GM12878 (cell line): ENCODE measurements around the gene REV1. TPM values are rescaled to one million over a fixed set of nuclear protein-coding genes. Genes with fewer than 3 reads are reported as not detected.

Experiments used
- ATAC-seq: fragments of 200-7000 bp; cut with Tn5 transposase; 3 replicates; pipeline ENCODE4 v1.9.1; 2020; ENCODE audit warnings: mild to moderate bottlenecking, moderate library complexity
- BruUV-seq: library from RNA; stranded (reverse); fragments of 400-500 nt; replicated peaks from 2 replicates; lab custom pipeline; 2021; lab: Mats Ljungman, UMichigan
- CTCF ChIA-PET: fragments of 300-600 bp; sonication (Branson Sonifier 250); formaldehyde crosslinking; extraction: SDS; loops from one replicate; lab custom pipeline; 2021; ENCODE audit warnings: inconsistent platforms; lab: Yijun Ruan, JAX
- POLR2A ChIA-PET: fragments of 350-600 bp; formaldehyde crosslinking; extraction: SDS; loops from one replicate; lab custom pipeline; 2021; ENCODE audit warnings: inconsistent platforms; lab: Charles Lee
- RAD21 ChIA-PET: fragments of 300-600 bp; sonication (Branson Sonifier 250); formaldehyde crosslinking; loops from one replicate; lab custom pipeline; 2023; ENCODE audit warnings: antibody characterized with exemption; ENCODE audit not compliant: unreplicated experiment; lab: Charles Lee
- SMC1A ChIA-PET: fragments of 300-600 bp; sonication (Branson Sonifier 250); formaldehyde crosslinking; loops from one replicate; lab custom pipeline; 2023; ENCODE audit not compliant: unreplicated experiment, uncharacterized antibody; lab: Charles Lee
- DNase-seq: peaks from one replicate; pipeline ENCODE4 v3.0.0-alpha.2; 2011; ENCODE audit warnings: low read depth, low spot score
- FAIRE-seq: peaks from 3 replicates; lab custom pipeline; 2011; peaks lifted over from hg19 to GRCh38; lab: Jason Lieb, UNC
- H2AFZ ChIP-seq: 2 replicates; pipeline ENCODE4 v1.6.0; 2011; ENCODE audit warnings: low read depth, low read length, control low read depth; ENCODE audit not compliant: control insufficient read depth
- H3K27ac ChIP-seq: 2 replicates; pipeline ENCODE4 v1.5.1; 2011; ENCODE audit warnings: control low read depth; ENCODE audit not compliant: control insufficient read depth, insufficient read depth
- H3K27me3 ChIP-seq, 2 experiments: replicated peaks in 1 of 2; 2 replicates each; pipeline versions ENCODE4 v1.6.0 to v1.6.1; 2011; ENCODE audit warnings: low read length in 1 of 2; ENCODE audit not compliant: control insufficient read depth in 2 of 2, insufficient read depth in 2 of 2
- H3K36me3 ChIP-seq, 2 experiments: 2 replicates each; pipeline ENCODE4 v1.5.1; 2011; ENCODE audit warnings: low read length in 1 of 2; ENCODE audit not compliant: control insufficient read depth in 2 of 2, insufficient read depth in 2 of 2
- H3K4me1 ChIP-seq: 2 replicates; pipeline ENCODE4 v1.6.1; 2011; ENCODE audit warnings: mild to moderate bottlenecking, low read length, moderate library complexity, mixed read lengths; ENCODE audit not compliant: control insufficient read depth, insufficient read depth
- H3K4me2 ChIP-seq: 2 replicates; pipeline ENCODE4 v1.6.0; 2011; ENCODE audit warnings: control low read depth; ENCODE audit not compliant: control insufficient read depth, insufficient read depth
- H3K4me3 ChIP-seq: fragments of 200-600 bp; sonication (generic); 2 replicates; pipeline ENCODE4 v1.5.1; 2016
- H3K79me2 ChIP-seq: 2 replicates; pipeline ENCODE4 v1.6.0; 2011; ENCODE audit warnings: low read length; ENCODE audit not compliant: control insufficient read depth, insufficient read depth
- H3K9ac ChIP-seq: 2 replicates; pipeline ENCODE4 v1.8.0; 2011; ENCODE audit warnings: low read length, control low read depth, mixed read lengths; ENCODE audit not compliant: control insufficient read depth, insufficient read depth
- H3K9me3 ChIP-seq: replicated peaks from 3 replicates; pipeline ENCODE4 v1.5.1; 2011; ENCODE audit warnings: mild to moderate bottlenecking, low read length; ENCODE audit not compliant: control insufficient read depth, insufficient read depth
- H4K20me1 ChIP-seq: 2 replicates; pipeline ENCODE4 v1.6.0; 2011; ENCODE audit not compliant: control insufficient read depth, insufficient read depth
- CHD2 ChIP-seq: IDR thresholded peaks from 2 replicates; pipeline ENCODE4 v1.6.1; 2011; ENCODE audit warnings: low read depth, low read length, improper control_type of control experiment, borderline replicate concordance
- CHD4 ChIP-seq: fragments of 200-600 bp; sonication (generic); IDR thresholded peaks from 2 replicates; pipeline ENCODE4 v1.6.1; 2016; ENCODE audit warnings: mild to moderate bottlenecking
- E4F1 ChIP-seq: fragments of 450-650 bp; IDR thresholded peaks from 2 replicates; pipeline ENCODE4 v1.6.1; 2018; ENCODE audit warnings: borderline replicate concordance, mild to moderate bottlenecking; ENCODE audit not compliant: partially characterized antibody
- SIX5 ChIP-seq: IDR thresholded peaks from 2 replicates; pipeline ENCODE4 v1.6.1; 2011; ENCODE audit warnings: mild to moderate bottlenecking, low read depth, low read length, moderate library complexity; ENCODE audit not compliant: severe bottlenecking
- WGBS: methylation state at CpG from one replicate; pipeline ENCODE4 v1.1.6; 2016; ENCODE audit warnings: low lambda C conversion rate; ENCODE audit not compliant: insufficient replicate concordance, insufficient coverage; ENCODE audit errors: missing lambda C conversion rate; 5-methylcytosine and 5-hydroxymethylcytosine counted together
- in situ Hi-C: fragments of 300-500 bp; cut with MboI; formaldehyde crosslinking; loops from 9 replicates; pipeline ENCODE4 v1.14.3; 2018; ENCODE audit warnings: mixed read lengths
- intact Hi-C: fragments of 100-400 bp; cut with micrococcal nuclease; formaldehyde crosslinking; loops from one replicate; pipeline ENCODE4 v1.14.2; 2022; ENCODE audit not compliant: unreplicated experiment
- polyA plus RNA-seq, 11 experiments: library from polyadenylated mRNA; depleted of rRNA in 4 of 11; unstranded in 6 of 11; stranded (reverse) in 5 of 11; fragments of >200 nt; fragmentation: Nextera tagmentation in 4 of 11; fragmentation: Illumina TruSeq in 1 of 11; extraction: Ambion mirVana in 4 of 11; extraction: Trizol in 1 of 11; gene quantifications; 1 replicate in 1 of 11; 2 replicates in 10 of 11; pipeline versions ENCODE4 v1.2.1 to v1.2.3, GENCODE V29; 2011 to 2016; ENCODE audit warnings: inconsistent platforms in 2 of 11, missing spikeins in 2 of 11, low read depth in 1 of 11
- total RNA-seq, 4 experiments: library from RNA; depleted of rRNA in 3 of 4; stranded (reverse); fragments of >200 nt in 3 of 4; fragmentation: Illumina TruSeq in 1 of 4; extraction: Trizol in 1 of 4; gene quantifications; 2 replicates each; pipeline versions ENCODE4 v1.2.1 to v1.2.3, GENCODE V29; 2013 to 2021

Gene REV1
- total and polyA plus RNA-seq, 10 of the 15 experiments (the other 5 are each of a cell fraction or from before 2014, with no cell fraction given), result 11.3 to 46.8 (median 29.0) TPM

GRCh38 chr2:99495115-99495860, 5.5 kb upstream of the REV1 start:
- in situ Hi-C loops (loop anchor here (25.0 kb wide), 1 partner anchor 308 kb away; the partner anchor contains the start of genes MITD1 and MRPL30), intact Hi-C loops (no loop called here)
- no peaks in the 10 kb centered on the region for H3K79me2 ChIP-seq
- no peak overlapping the region for H3K27ac ChIP-seq
- no peak overlapping the region for H3K4me3 ChIP-seq
- H3K27me3 ChIP-seq, result peaks cover 0 to 3% of the 10 kb centered on the region in 2 experiments; a peak in 1 of 4 replicates
- no peak for DNase-seq
- SMC1A ChIA-PET, result no interaction called here
- no peaks in the 10 kb centered on the region for H3K36me3 ChIP-seq
- H3K9ac ChIP-seq, result no peak overlapping the region
- no peaks in the 10 kb centered on the region for H4K20me1 ChIP-seq
- no peak overlapping the region for H2AFZ ChIP-seq
- RAD21 ChIA-PET, result no interaction called here
- no peaks in the 10 kb centered on the region for H3K9me3 ChIP-seq
- no peak for ATAC-seq
- CTCF ChIA-PET, result no interaction called here
- TF ChIP-seq CHD4 (no peak), SIX5 (peak; percentile 10), CHD2 (no peak), E4F1 (no peak)
- 40% methylated on average over 4 of the region's 4 CpGs for WGBS
- peaks cover 5% of the 10 kb centered on the region for H3K4me1 ChIP-seq
- FAIRE-seq, result no peak
- no TSS peak for BruUV-seq
- POLR2A ChIA-PET, result no interaction called here
- no peak overlapping the region for H3K4me2 ChIP-seq
